ENCODE data around the gene RAC3. TPM values are rescaled to one million over a fixed set of nuclear protein-coding genes. Genes with fewer than 3 reads are reported as not detected.

Gene RAC3
- total and polyA plus RNA-seq, 2 of the 8 experiments (the other 6 are each of a cell fraction or from before 2014, with no cell fraction given) = 177 to 299 TPM

DNA sequence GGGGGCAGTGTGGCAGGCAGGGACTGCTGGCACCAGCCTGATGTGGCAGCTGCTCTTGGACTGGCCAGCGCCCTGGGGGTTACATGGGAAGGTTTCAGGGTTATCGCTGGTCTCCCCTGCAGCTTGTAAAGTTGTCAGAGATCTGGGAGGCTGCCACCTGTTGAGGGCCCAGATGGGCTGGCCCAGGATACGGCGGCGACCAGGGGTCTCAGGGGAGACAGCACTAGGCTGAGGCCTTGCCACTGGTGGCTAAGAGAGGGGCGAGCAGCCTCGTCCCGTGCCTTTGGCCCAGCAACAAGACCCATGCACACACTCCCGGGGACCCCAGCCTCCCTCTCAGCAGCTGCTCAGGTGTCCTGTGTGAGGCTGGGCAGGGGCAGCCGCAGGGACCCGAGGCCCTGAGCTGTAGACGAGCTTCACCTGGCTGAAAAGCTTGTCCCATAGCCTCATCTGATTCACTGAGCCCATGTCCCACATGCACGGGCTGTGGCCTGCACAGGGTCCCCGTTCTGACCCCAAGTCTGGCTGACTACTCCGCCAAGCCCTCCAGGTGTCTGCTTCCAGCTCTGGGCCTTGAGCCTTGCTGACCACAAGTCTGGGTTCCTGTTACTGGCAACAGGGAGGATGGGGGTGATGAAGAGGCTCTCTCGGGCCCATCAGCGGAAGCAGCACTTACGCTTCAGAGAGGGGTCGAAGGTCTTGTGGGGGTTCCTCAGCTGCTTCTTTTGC is 28.0 kb downstream of the RAC3 start (continued):
- TF ChIP-seq, protein P1, sequence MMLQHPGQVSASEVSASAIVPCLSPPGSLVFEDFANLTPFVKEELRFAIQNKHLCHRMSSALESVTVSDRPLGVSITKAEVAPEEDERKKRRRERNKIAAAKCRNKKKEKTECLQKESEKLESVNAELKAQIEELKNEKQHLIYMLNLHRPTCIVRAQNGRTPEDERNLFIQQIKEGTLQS (IDR thresholded peaks at IDR 0.05; ENCODE audit: insufficient read depth, low read depth, low read length) = no peak
- no peak for TF ChIP-seq SIRT6 (IDR thresholded peaks at IDR 0.05; ENCODE audit: low read length)

All from H1 (cell line).